Measurements from ENCODE around the gene CFAP74.

DNA sequence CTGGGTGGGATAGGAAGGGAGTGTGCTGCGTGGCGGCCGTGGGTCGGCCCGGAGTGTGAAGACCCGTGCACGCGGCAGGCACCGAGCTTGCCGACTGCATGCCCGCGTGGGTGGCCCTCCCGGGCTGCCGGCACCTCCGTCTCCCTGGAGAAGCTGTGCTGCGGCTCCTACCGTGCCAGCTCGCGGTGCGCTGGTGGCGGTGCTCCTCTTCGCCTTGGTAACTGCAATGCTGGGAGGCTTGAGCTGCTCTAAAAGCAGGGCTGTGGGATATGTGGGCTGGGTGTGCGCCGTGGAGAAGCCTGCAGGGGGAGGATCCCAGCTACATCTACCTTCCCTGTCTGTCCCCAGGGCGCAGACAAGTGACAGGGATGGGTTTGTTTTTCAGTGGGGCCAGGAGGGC lies 18.0 kb upstream of the CFAP74 start:
- TF ChIP-seq FOXJ3 (CRISPR knock-in tag; IDR thresholded peaks at IDR 0.05) (no peak), RCOR1 (IDR thresholded peaks at IDR 0.05; ENCODE audit: borderline replicate concordance in 1 of 2, low read depth in 2 of 2, low read length in 2 of 2) (no peak), MYC (IDR thresholded peaks at IDR 0.05; ENCODE audit: low read depth, low read length) (no peak), MYC (CRISPR knock-in tag; IDR thresholded peaks at IDR 0.05; ENCODE audit: borderline replicate concordance, low read depth) (no peak), POLR2A (conservative IDR thresholded peaks at IDR 0.05) (no peak)
